Upper lobe of right lung (tissue), 1 donor: Measurements from ENCODE around the gene NTRK3. TPM values are rescaled to one million over a fixed set of nuclear protein-coding genes. Genes with fewer than 3 reads are reported as not detected.

ENCODE experiments used
- ATAC-seq: fragments of 200-7000 bp; cut with Tn5 transposase; one replicate; pipeline ENCODE4 v1.9.1; 2020; ENCODE audit warnings: mild to moderate bottlenecking, moderate library complexity
- DNase-seq: peaks from one replicate; pipeline ENCODE4 v3.0.0-alpha.2; 2020
- H3K27ac ChIP-seq: fragments of 200-600 bp; one replicate; pipeline ENCODE4 v1.8.0; 2022
- H3K27me3 ChIP-seq: fragments of 200-600 bp; one replicate; pipeline ENCODE4 v1.8.0; 2022; ENCODE audit warnings: mild to moderate bottlenecking
- H3K36me3 ChIP-seq: fragments of 200-600 bp; one replicate; pipeline ENCODE4 v1.8.0; 2022
- H3K4me1 ChIP-seq: fragments of 200-600 bp; one replicate; pipeline ENCODE4 v1.8.0; 2022
- H3K4me3 ChIP-seq: fragments of 200-600 bp; one replicate; pipeline ENCODE4 v1.8.0; 2022; ENCODE audit warnings: mild to moderate bottlenecking
- H3K9me3 ChIP-seq: fragments of 200-600 bp; one replicate; pipeline ENCODE4 v1.8.0; 2022
- intact Hi-C: fragments of 100-400 bp; cut with DNase I; formaldehyde crosslinking; loops from one replicate; pipeline ENCODE4 v1.11.0; 2022
- total RNA-seq: library from RNA; stranded (reverse); fragmentation: NEBNext Ultra II Directional; extraction: Animal tissue kit (Norgen Biotek cat#: 25700); gene quantifications from one replicate; pipeline ENCODE4 v1.2.1, GENCODE V29; 2021
- TF ChIP-seq, protein P1 (sequence below): fragments of 200-600 bp; IDR thresholded peaks from one replicate; pipeline ENCODE4 v1.8.0; 2022; ENCODE audit warnings: antibody characterized with exemption
- donor health status: DM: no; HTN: yes; CAD: no; lungs with severe emphysema.

The NTRK3 gene
- total RNA-seq, 1 donor from 2014 or later = 2.8 TPM

DNA sequence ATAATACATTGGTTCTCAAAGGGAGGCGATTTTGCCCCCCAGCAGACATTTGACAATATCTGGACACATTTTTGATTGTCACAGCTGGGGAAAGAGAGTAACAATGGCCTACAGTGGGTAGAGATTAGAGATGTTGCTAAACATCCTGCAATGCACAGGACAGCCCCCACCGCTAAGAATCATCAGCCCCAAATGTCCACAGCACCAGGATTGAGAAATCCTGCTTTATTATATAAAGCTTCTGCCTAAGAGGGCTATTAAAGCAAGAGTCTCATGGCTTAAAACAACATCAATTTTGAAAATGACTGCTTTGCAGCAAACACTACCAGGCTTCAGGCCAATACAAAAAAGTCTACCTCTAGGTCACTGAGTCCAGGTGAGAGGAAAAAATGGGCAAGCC is 68.2 kb downstream of the NTRK3 start:
- Histone ChIP-seq H3K36me3 (no peaks in the 10 kb centered on the region), H3K27ac (no peak overlapping the region), H3K27me3 (no peaks in the 10 kb centered on the region), H3K4me3 (no peak overlapping the region), H3K4me1 (no peaks in the 10 kb centered on the region), H3K9me3 (no peaks in the 10 kb centered on the region)
- no peak for DNase-seq
- TF ChIP-seq, protein P1, sequence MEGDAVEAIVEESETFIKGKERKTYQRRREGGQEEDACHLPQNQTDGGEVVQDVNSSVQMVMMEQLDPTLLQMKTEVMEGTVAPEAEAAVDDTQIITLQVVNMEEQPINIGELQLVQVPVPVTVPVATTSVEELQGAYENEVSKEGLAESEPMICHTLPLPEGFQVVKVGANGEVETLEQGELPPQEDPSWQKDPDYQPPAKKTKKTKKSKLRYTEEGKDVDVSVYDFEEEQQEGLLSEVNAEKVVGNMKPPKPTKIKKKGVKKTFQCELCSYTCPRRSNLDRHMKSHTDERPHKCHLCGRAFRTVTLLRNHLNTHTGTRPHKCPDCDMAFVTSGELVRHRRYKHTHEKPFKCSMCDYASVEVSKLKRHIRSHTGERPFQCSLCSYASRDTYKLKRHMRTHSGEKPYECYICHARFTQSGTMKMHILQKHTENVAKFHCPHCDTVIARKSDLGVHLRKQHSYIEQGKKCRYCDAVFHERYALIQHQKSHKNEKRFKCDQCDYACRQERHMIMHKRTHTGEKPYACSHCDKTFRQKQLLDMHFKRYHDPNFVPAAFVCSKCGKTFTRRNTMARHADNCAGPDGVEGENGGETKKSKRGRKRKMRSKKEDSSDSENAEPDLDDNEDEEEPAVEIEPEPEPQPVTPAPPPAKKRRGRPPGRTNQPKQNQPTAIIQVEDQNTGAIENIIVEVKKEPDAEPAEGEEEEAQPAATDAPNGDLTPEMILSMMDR = no peak
- no peak for ATAC-seq
- intact Hi-C loops = no loop called here

- Histone ChIP-seq H3K27ac (no peak overlapping the region), H3K27me3 (no peaks in the 10 kb centered on the region), H3K36me3 (no peaks in the 10 kb centered on the region), H3K4me1 (no peaks in the 10 kb centered on the region), H3K4me3 (no peak overlapping the region), H3K9me3 (no peaks in the 10 kb centered on the region)
- ATAC-seq = no peak
- intact Hi-C loops = no loop called here
- TF ChIP-seq, protein P1 = no peak
- no peak for DNase-seq
These were observed 69.3 kb downstream of the NTRK3 start for GRCh38 chr15:88187195-88187594.

DNA sequence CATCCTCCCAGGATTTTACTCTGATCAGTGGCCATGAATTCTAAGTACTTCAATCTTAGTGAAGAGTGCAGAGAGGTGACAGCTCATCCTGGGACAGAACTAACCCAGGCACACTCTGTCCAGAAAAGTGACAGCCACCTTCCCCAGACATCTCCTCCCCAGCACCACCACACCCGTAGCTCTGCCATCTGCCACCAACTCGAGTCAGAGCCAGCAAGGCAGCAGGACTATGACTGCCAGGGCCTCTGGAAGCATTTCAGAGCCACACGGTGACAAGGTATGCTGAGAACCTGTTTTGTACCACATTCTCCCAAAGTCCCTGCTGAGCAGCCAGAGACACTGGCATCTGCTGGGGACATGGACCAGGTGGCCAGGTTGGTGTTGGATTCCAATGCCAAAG is 71.0 kb downstream of the NTRK3 start:
- ATAC-seq (no peak), DNase-seq (no peak)
- Histone ChIP-seq H3K4me3 (no peak overlapping the region), H3K9me3 (no peaks in the 10 kb centered on the region), H3K27me3 (no peaks in the 10 kb centered on the region), H3K36me3 (no peaks in the 10 kb centered on the region), H3K27ac (no peak overlapping the region), H3K4me1 (no peaks in the 10 kb centered on the region)
- TF ChIP-seq, protein P1 = no peak
- intact Hi-C loops = no loop called here

- intact Hi-C loops = no loop called here
- no peak for ATAC-seq
- no peaks in the 10 kb centered on the region for H3K9me3 ChIP-seq
- H3K4me1 ChIP-seq = no peaks in the 10 kb centered on the region
- no peak overlapping the region for H3K4me3 ChIP-seq
- TF ChIP-seq, protein P1 = no peak
- no peaks in the 10 kb centered on the region for H3K36me3 ChIP-seq
- DNase-seq = no peak
- no peaks in the 10 kb centered on the region for H3K27me3 ChIP-seq
- no peak overlapping the region for H3K27ac ChIP-seq
These were observed 74.9 kb downstream of the NTRK3 start for GRCh38 chr15:88181613-88182012.

- H3K27ac ChIP-seq = no peak overlapping the region
- no peaks in the 10 kb centered on the region for H3K27me3 ChIP-seq
- H3K4me1 ChIP-seq = no peaks in the 10 kb centered on the region
- ATAC-seq (no peak), DNase-seq (no peak)
- TF ChIP-seq, protein P1 = no peak
- no peak overlapping the region for H3K4me3 ChIP-seq
- no peaks in the 10 kb centered on the region for H3K9me3 ChIP-seq
- intact Hi-C loops = no loop called here
- H3K36me3 ChIP-seq = no peaks in the 10 kb centered on the region
These were observed 77.0 kb downstream of the NTRK3 start for GRCh38 chr15:88179562-88179961.

- Histone ChIP-seq H3K4me1 (no peaks in the 10 kb centered on the region), H3K27me3 (no peaks in the 10 kb centered on the region), H3K27ac (no peak overlapping the region), H3K9me3 (no peaks in the 10 kb centered on the region), H3K36me3 (no peaks in the 10 kb centered on the region), H3K4me3 (no peak overlapping the region)
- ATAC-seq (no peak), DNase-seq (no peak)
- intact Hi-C loops = no loop called here
- TF ChIP-seq, protein P1 = no peak
These were observed 77.9 kb downstream of the NTRK3 start for GRCh38 chr15:88178631-88179030.
